Measurements from ENCODE around the gene SDK1.

DNA sequence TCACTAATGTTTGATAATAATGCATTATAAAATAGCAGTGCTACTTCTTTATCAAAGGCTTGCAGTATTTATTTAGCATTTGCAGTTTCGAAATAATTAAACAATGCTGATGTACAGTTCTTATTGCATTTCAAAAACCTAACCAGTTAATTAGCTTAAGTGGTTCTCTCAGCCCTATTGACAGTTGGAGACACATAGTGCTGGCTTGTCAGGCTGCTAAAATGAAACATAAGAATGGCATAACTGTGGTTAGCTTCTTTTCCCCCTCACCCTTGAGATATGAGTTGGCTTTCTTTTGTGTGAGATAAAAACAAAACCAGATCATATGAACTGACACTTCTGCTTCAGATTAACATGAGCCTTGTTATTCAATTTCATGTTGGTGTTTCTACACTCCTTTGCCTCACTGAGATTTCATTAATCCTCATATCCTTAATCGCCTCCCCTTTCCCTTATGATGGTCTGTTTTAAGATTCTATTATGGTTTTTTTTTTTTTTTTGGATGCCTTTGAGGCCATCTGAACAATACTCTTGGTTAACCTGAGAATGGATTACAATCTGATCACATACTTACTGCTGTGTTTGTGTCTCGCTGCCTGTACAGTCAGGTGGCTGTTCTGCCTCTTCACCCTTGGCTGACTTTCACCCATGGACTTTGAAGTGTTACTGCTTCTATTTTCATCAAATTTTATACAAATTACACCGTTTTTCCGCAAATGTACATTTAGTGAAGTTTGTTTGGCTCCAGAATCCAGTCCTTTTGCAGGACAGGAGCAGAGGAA lies 108.0 kb downstream of the SDK1 start:
- no peak for TF ChIP-seq EZH2phosphoT487 (IDR thresholded peaks at IDR 0.05; ENCODE audit: insufficient read depth, low read depth)
- no peak for TF ChIP-seq EZH2 (IDR thresholded peaks at IDR 0.05; ENCODE audit: insufficient read depth, poor library complexity, severe bottlenecking)

Measured in GM23248 (cell line).